Measurements from ENCODE around the gene PIGO. TPM values are rescaled to one million over a fixed set of nuclear protein-coding genes. Genes with fewer than 3 reads are reported as not detected.

PIGO gene
- total RNA-seq, 4 donors from 2014 or later, result 10.9 to 14.1 (median 12.4) TPM

DNA sequence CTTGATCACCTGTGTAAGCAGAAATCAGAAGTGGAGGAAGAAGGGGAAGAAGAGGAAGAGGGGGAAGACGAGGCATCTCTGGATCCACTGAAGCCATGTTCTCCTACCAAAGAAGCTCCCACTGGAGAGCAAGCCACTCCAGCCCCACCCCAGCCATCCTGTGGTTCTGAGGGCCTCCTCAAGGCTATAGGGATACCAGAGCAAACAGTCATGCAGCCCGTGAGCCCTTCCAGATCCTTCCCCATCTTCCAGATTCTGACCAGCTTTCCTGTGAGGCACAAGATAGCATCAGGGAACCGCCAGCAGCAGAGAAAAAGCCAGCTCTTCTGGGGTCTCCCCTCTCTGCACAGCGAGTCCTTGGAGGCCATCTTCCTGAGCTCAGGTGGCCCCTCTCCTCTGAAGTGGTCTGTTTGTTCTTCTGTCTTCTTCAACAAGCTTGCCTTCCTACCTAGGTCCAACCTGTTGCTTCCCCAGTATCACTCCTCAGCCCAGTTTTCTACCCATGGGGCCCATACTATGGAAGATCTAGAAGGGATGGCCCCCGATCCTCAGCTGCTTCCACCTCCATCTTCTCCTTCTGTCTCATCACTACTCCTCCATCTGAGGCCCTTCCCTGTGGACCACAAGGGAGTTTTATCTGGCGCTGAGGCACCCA is 53.4 kb downstream of the PIGO start:
- Histone ChIP-seq H3K4me3 (no peak overlapping the region), H3K36me3 (peaks cover 0 to 46% (median 0%) of the 10 kb centered on the region in 3 donors), H3K4me1 (peaks cover 0 to 6% (median 0%) of the 10 kb centered on the region in 3 donors), H3K9me3 (no peaks in the 10 kb centered on the region), H3K27me3 (no peaks in the 10 kb centered on the region), H3K27ac (no peak overlapping the region)
- intact Hi-C loops (cut with DNase I), result no loop called here
- DNase-seq, result no peak
- WGBS, 2 donors, result 83 to 97% methylated on average over 6 of the region's 6 CpGs
- TF ChIP-seq, protein P1, sequence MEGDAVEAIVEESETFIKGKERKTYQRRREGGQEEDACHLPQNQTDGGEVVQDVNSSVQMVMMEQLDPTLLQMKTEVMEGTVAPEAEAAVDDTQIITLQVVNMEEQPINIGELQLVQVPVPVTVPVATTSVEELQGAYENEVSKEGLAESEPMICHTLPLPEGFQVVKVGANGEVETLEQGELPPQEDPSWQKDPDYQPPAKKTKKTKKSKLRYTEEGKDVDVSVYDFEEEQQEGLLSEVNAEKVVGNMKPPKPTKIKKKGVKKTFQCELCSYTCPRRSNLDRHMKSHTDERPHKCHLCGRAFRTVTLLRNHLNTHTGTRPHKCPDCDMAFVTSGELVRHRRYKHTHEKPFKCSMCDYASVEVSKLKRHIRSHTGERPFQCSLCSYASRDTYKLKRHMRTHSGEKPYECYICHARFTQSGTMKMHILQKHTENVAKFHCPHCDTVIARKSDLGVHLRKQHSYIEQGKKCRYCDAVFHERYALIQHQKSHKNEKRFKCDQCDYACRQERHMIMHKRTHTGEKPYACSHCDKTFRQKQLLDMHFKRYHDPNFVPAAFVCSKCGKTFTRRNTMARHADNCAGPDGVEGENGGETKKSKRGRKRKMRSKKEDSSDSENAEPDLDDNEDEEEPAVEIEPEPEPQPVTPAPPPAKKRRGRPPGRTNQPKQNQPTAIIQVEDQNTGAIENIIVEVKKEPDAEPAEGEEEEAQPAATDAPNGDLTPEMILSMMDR (IDR thresholded peaks at IDR 0.05), result no peak
- no peak for TF ChIP-seq POLR2A (IDR thresholded peaks at IDR 0.05)

DNA sequence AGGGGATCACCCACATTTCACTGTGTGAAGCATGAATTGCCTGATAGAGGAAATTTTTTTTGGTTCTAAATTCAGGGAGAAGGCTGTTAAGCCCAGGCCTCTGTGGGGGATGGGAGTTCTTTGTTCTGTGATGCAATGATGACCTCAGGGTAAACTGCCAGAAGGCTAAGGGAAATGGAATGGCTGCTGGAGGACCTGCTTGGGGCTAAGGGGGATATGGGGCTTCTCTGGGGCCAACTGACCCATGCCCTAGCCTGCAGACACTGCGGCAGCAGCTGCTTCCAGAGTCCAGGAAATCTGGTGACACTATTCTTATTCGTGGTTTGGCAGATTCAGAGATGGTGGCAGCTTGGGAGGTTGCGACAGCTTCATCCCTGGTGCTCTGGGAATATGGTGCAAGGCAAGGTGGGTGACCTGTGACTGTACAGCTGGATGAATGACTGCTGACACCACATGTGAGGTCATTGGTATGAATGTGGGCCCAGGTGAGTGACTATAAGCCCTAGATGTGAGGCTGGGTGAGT is 54.2 kb downstream of the PIGO start:
- H3K27ac ChIP-seq, result no peak overlapping the region
- no peak overlapping the region for H3K4me3 ChIP-seq
- 100% methylated on average over 1 of the region's 3 CpGs; no CpG with 5 or more reads in 1 of the 2 donors for whole genome bisulfite sequencing, 2 donors
- H3K9me3 ChIP-seq, result no peaks in the 10 kb centered on the region
- DNase-seq, result no peak
- peaks cover 0 to 45% (median 0%) of the 10 kb centered on the region in 3 donors for H3K36me3 ChIP-seq
- peaks cover 0 to 6% (median 0%) of the 10 kb centered on the region in 3 donors for H3K4me1 ChIP-seq
- intact Hi-C loops (cut with DNase I), result no loop called here
- H3K27me3 ChIP-seq, result no peaks in the 10 kb centered on the region
- TF ChIP-seq POLR2A (IDR thresholded peaks at IDR 0.05), result no peak
- TF ChIP-seq, protein P1 (IDR thresholded peaks at IDR 0.05), result no peak

Small RNAs within 50 kb of the gene (small RNA-seq; reads per million reads assigned to genes)
- 0 reads per million in 4 donors for gene RN7SL338P

Other genes starting within 250 kb of the PIGO start
- under 1 TPM in 3 of 4 donors, not detected in 1; 0.09 to 0.57 (median 0.44) TPM for gene PHF24, start 138.3 kb downstream of the PIGO start, total RNA-seq
- gene DNAJB5, start 106.8 kb downstream of the PIGO start, total RNA-seq, result 10 to 100 TPM in 1 of 4 donors, 1 to 10 TPM in 3; 3.5 to 16.6 (median 6.5) TPM
- 100 to 1,000 TPM; 160 to 254 (median 186) TPM for gene VCP, start 24.0 kb downstream of the PIGO start, total RNA-seq
- gene FANCG, start 16.6 kb downstream of the PIGO start, total RNA-seq, result 10 to 100 TPM; 11.6 to 23.4 (median 18.8) TPM
- gene STOML2, start 6.5 kb upstream of the PIGO start, total RNA-seq, result 100 to 1,000 TPM in 2 of 4 donors, 10 to 100 TPM in 2; 63.9 to 118 (median 106) TPM
- 10 to 100 TPM; 24.4 to 57.8 (median 32.7) TPM for gene ATOSB, start 19.3 kb upstream of the PIGO start, total RNA-seq
- gene UNC13B, start 65.4 kb upstream of the PIGO start, total RNA-seq, result 10 to 100 TPM; 20.2 to 36.8 (median 29.0) TPM

Data from esophagus squamous epithelium (tissue), 5 donors.